ENCODE data around the gene HESX1. TPM values are rescaled to one million over a fixed set of nuclear protein-coding genes. Genes with fewer than 3 reads are reported as not detected.

HESX1 gene
- total RNA-seq, 1 donor from 2014 or later = 0.40 TPM

Other genes with a start within 250 kb of the HESX1 start
- gene SPATA12, start 139.3 kb downstream of the HESX1 start, total RNA-seq = 0.04 and 0.07 TPM in 2 replicates
- 1.5 and 1.8 TPM in 2 replicates for gene IL17RD, start 34.6 kb downstream of the HESX1 start, total RNA-seq
- 50.1 and 55.8 TPM in 2 replicates for gene APPL1, start 27.8 kb upstream of the HESX1 start, total RNA-seq
- under 0.01 TPM in 1 of 2 replicates, not detected in the other for gene ASB14, start 92.7 kb upstream of the HESX1 start, total RNA-seq

All from pulmonary artery endothelial cell (primary cell).